Thymus (tissue), 11 donors: ENCODE data around the gene TCAP. TPM values are rescaled to one million over a fixed set of nuclear protein-coding genes. Genes with fewer than 3 reads are reported as not detected.

ENCODE experiments used
- DNase-seq, 9 donors: peaks; one replicate each; pipeline ENCODE4 v3.0.0-alpha.2; 2013; ENCODE audit warnings: low spot score in 9 of 9, low read depth in 6 of 9, missing footprints in 1 of 9
- H3K27ac ChIP-seq, 2 donors: one replicate each; pipeline ENCODE4 v1.5.1; 2013; ENCODE audit warnings: control low read depth in 1 of 2, low read depth in 1 of 2, low read length in 1 of 2, mild to moderate bottlenecking in 1 of 2, moderate library complexity in 1 of 2
- H3K27me3 ChIP-seq, 2 donors: one replicate each; pipeline ENCODE4 v1.5.1; 2013; ENCODE audit warnings: low read length in 1 of 2; ENCODE audit not compliant: control insufficient read depth in 2 of 2, insufficient read depth in 1 of 2
- H3K36me3 ChIP-seq, 2 donors: one replicate each; pipeline ENCODE4 v1.5.1; 2013; ENCODE audit warnings: low read length in 1 of 2, mild to moderate bottlenecking in 1 of 2, moderate library complexity in 1 of 2; ENCODE audit not compliant: control insufficient read depth in 2 of 2, insufficient read depth in 2 of 2
- H3K4me1 ChIP-seq, 2 donors: one replicate each; pipeline ENCODE4 v1.5.1; 2013; ENCODE audit warnings: low read length in 2 of 2; ENCODE audit not compliant: control insufficient read depth in 2 of 2, insufficient read depth in 2 of 2
- H3K4me3 ChIP-seq, 2 donors: one replicate each; pipeline ENCODE4 v1.5.1; 2013; ENCODE audit warnings: low read length in 2 of 2, control low read depth in 1 of 2, mild to moderate bottlenecking in 1 of 2
- H3K9me3 ChIP-seq, 2 donors: one replicate each; pipeline ENCODE4 v1.5.1; 2013; ENCODE audit warnings: low read length in 1 of 2, mild to moderate bottlenecking in 1 of 2; ENCODE audit not compliant: control insufficient read depth in 2 of 2, insufficient read depth in 1 of 2
- WGBS: extraction: QIAGEN DNeasy Blood & Tissue Kit; methylation state at CpG from one replicate; pipeline ENCODE4 v1.1.7; 2013; 5-methylcytosine and 5-hydroxymethylcytosine counted together
- polyA plus RNA-seq: library from polyadenylated mRNA; stranded (reverse); fragments of 200-250 nt; gene quantifications from one replicate; pipeline ENCODE4 v1.2.3, GENCODE V29; 2013
- total RNA-seq: library from RNA; stranded (reverse); fragments of 120-200 nt; gene quantifications from one replicate; pipeline ENCODE4 v1.2.4, GENCODE V29; 2013
- donor health status: healthy.

TCAP gene
- total and polyA plus RNA-seq, 2 donors: 0.28 to 1.7 TPM

DNA sequence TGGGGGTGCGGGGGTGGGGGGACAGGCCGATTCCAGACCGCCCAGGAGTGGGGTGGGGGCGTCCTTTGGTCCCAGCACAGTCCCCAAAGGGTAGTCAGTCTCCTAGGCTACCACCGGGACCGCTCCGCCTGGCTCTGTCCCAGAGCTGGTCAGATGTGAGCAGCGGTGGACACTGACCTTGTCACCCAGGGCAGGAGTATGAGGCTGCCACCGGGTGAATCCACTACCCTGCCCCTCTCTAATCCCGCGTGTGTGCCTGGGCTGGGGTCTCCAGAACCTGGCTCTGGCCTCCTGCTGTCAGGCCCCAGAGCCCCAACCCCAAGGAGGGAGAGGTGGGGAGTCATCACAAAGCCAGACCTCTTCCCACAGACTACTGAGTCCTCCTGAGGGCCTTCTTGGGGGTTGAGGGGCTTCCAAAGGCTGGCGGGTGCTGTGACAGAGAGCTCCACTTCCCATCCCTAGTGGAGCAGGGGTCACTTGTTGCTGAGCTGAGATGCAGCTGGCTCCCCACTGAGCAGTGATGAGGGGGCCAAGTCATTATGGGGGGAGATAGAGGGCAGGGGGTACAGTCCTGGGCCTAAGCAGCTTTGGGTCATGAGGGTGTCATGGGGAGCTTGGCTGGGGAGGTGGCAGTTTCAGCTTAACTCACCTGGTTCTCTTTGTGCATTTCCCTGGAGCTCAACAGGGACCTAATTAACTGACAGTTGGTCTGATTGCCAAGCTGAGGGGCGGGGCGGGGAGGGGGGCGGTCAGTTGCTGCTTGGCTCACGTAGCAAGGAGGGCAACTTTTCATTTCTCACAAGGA, 37.2 kb upstream of the TCAP start:
- Histone ChIP-seq H3K27ac (no peak overlapping the region), H3K27me3 (peaks cover 26 to 80% of the 10 kb centered on the region in 2 donors)
- DNase-seq: no peak

GRCh38 chr17:39628655-39629493, 36.3 kb upstream of the TCAP start:
- Histone ChIP-seq H3K36me3 (no peaks in the 10 kb centered on the region), H3K27ac (no peak overlapping the region), H3K4me3 (no peak overlapping the region), H3K27me3 (peaks cover 26 to 73% of the 10 kb centered on the region in 2 donors), H3K4me1 (peaks cover 8 to 43% of the 10 kb centered on the region in 2 donors), H3K9me3 (peaks cover 0 to 9% of the 10 kb centered on the region in 2 donors)
- WGBS: 84% methylated on average over 10 of the region's 10 CpGs
- no peak for DNase-seq

More for the DNA sequence above, 37.2 kb upstream of the TCAP start:
- Histone ChIP-seq H3K4me3 (no peak overlapping the region), H3K4me1 (peaks cover 8 to 42% of the 10 kb centered on the region in 2 donors), H3K36me3 (no peaks in the 10 kb centered on the region), H3K9me3 (peaks cover 0 to 9% of the 10 kb centered on the region in 2 donors)
- WGBS: 92% methylated on average over 16 of the region's 16 CpGs

GRCh38 chr17:39629494-39629880, 35.7 kb upstream of the TCAP start:
- DNase-seq: no peak
- Histone ChIP-seq H3K4me1 (peaks cover 8 to 49% of the 10 kb centered on the region in 2 donors), H3K4me3 (no peak overlapping the region), H3K36me3 (no peaks in the 10 kb centered on the region), H3K27me3 (peaks cover 26 to 69% of the 10 kb centered on the region in 2 donors), H3K9me3 (peaks cover 0 to 9% of the 10 kb centered on the region in 2 donors), H3K27ac (no peak overlapping the region)
- 90% methylated on average over 3 of the region's 3 CpGs for WGBS

- 96% methylated on average over 12 of the region's 12 CpGs for WGBS
- Histone ChIP-seq H3K27me3 (peaks cover 26 to 65% of the 10 kb centered on the region in 2 donors), H3K9me3 (peaks cover 0 to 9% of the 10 kb centered on the region in 2 donors), H3K4me3 (no peak overlapping the region), H3K27ac (no peak overlapping the region), H3K4me1 (peaks cover 8 to 52% of the 10 kb centered on the region in 2 donors), H3K36me3 (no peaks in the 10 kb centered on the region)
- DNase-seq: no peak
These were observed 35.3 kb upstream of the TCAP start for GRCh38 chr17:39629898-39630297.

GRCh38 chr17:39631403-39631802, 33.7 kb upstream of the TCAP start:
- Histone ChIP-seq H3K4me1 (peaks cover 11 to 50% of the 10 kb centered on the region in 2 donors), H3K36me3 (no peaks in the 10 kb centered on the region), H3K27me3 (peaks cover 21 to 49% of the 10 kb centered on the region in 2 donors), H3K27ac (no peak overlapping the region), H3K4me3 (no peak overlapping the region), H3K9me3 (peaks cover 0 to 8% of the 10 kb centered on the region in 2 donors)
- WGBS: 38% methylated on average over 6 of the region's 6 CpGs
- DNase-seq: no peak

DNA sequence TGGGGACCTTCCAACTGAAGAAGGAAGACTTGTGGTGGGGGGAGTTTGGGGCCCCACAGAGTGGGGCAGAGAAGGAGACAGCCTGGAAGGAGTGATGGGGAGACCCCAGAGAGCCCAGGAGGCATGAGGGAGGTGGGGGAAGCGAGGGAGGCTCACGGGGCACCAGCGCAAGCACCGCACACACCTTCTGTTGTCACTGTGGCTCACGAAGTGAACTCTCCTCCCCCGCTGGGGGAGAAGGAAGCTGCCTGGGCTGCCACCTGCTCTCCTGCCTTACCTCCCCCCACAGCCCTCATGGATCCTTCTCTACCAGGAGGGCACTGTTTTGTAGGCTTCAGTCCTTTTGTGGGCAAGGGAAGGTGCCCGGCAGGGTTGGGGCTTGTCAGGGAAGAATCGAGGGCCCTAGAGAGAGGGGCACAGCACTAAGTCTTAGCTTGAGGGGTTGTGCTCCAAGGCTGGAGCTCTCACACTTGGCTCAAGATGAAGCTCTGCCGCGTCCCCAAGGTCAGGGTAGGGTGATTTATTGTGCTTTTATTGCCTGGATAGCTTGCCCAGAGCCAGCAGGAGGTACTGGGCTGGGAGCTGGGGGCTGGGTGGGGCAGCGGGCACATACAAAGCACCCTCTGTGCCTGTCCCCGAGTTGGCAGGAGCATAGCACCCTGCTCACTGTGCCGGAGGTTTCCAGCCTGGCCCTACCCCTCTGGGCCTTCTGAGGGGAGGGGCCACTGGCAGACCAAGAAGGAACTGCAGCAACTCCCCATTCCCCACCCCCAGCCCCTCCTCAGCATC, 32.8 kb upstream of the TCAP start:
- H3K9me3 ChIP-seq: peaks cover 0 to 5% of the 10 kb centered on the region in 2 donors
- WGBS: 48% methylated on average over 13 of the region's 13 CpGs
- no peaks in the 10 kb centered on the region for H3K36me3 ChIP-seq
- peaks cover 13 to 40% of the 10 kb centered on the region in 2 donors for H3K27me3 ChIP-seq
- H3K27ac ChIP-seq: no peak overlapping the region
- H3K4me3 ChIP-seq: no peak overlapping the region
- peaks cover 14 to 49% of the 10 kb centered on the region in 2 donors for H3K4me1 ChIP-seq
- DNase-seq: peak in 4 of 9 donors; percentile 32 to 74 (median 48)

DNA sequence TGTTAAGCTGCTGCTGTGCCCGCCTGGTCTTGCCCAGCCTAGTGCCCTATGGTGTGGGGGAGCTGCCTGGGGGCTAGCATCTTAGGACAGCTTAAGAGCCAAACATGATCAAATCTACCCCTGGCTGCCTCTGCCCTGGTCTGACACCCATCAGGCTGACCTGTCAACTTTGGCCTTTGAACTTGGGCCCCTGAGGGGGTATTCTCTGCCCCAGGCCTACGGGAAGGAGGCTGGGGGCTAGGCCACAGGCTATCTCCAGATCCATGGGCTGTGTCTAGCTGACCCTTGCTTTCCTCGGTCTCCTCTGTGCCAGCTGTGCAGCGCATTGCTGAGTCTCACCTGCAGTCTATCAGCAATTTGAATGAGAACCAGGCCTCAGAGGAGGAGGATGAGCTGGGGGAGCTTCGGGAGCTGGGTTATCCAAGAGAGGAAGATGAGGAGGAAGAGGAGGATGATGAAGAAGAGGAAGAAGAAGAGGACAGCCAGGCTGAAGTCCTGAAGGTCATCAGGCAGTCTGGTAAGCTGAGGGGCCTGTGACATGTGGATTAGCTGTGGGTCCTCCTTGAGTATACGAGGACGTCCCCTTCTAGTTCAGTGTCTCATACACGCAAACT, 31.5 kb upstream of the TCAP start:
- Histone ChIP-seq H3K9me3 (peaks cover 0 to 2% of the 10 kb centered on the region in 2 donors), H3K27me3 (peaks cover 4 to 27% of the 10 kb centered on the region in 2 donors), H3K27ac (no peak overlapping the region), H3K4me3 (no peak overlapping the region), H3K4me1 (peaks cover 25 to 60% of the 10 kb centered on the region in 2 donors), H3K36me3 (no peaks in the 10 kb centered on the region)
- 93% methylated on average over 8 of the region's 8 CpGs for WGBS
- no peak for DNase-seq

- DNase-seq: peak in 3 of 9 donors; percentile 26 to 63 (median 49)
- Histone ChIP-seq H3K36me3 (no peaks in the 10 kb centered on the region), H3K27me3 (peaks cover 0 to 19% of the 10 kb centered on the region in 2 donors), H3K9me3 (peaks cover 0 to 2% of the 10 kb centered on the region in 2 donors), H3K4me3 (no peak overlapping the region), H3K4me1 (peaks cover 28 to 68% of the 10 kb centered on the region in 2 donors), H3K27ac (no peak overlapping the region)
- 53% methylated on average over 2 of the region's 2 CpGs for whole genome bisulfite sequencing
These were observed 30.7 kb upstream of the TCAP start for GRCh38 chr17:39634384-39634871.
